ENCODE results near the gene HCFC1R1.
A peak's percentile ranks its signal among the peaks of the same experiment; 100 is the strongest.

The HCFC1R1 gene

GRCh38 chr16:3008690-3009037, 15.1 kb downstream of the HCFC1R1 start:
- Histone ChIP-seq H3K4me3 (ENCODE audit: low read length in 2 of 2) (no peak overlapping the region), H3K27ac (replicated peaks; ENCODE audit: low read length) (no peak overlapping the region), H3K9ac (ENCODE audit: low read depth, low read length, poor library complexity) (no peak overlapping the region), H2BK15ac (ENCODE audit: low read length) (no peak overlapping the region), H3K23ac (ENCODE audit: low read depth, low read length, poor library complexity) (peak overlapping the region; percentile 25), H3K14ac (ENCODE audit: low read length) (peak overlapping the region; percentile 47), H3K36me3 (replicated peaks in 1 of 2; ENCODE audit: control insufficient read depth in 2 of 2, insufficient read depth in 2 of 2, low read length in 2 of 2) (no peaks in the 10 kb centered on the region), H3K79me1 (ENCODE audit: low read depth, low read length) (no peaks in the 10 kb centered on the region), H2AK5ac (ENCODE audit: low read depth, low read length) (peak overlapping the region; percentile 40), H3K18ac (ENCODE audit: low read length) (peak overlapping the region; percentile 52), H2AFZ (ENCODE audit: low read length) (no peak overlapping the region), H3K4ac (ENCODE audit: low read length) (no peak overlapping the region), H2BK12ac (ENCODE audit: low read length) (no peak overlapping the region), H2BK5ac (ENCODE audit: low read length) (no peak overlapping the region), H3K27me3 (ENCODE audit: control insufficient read depth in 3 of 3, insufficient read depth in 3 of 3, low read depth in 1 of 3, low read length in 3 of 3) (peaks cover 31 to 82% (median 73%) of the 10 kb centered on the region in 3 experiments), H4K91ac (ENCODE audit: low read depth, low read length, poor library complexity) (no peak overlapping the region), H2BK120ac (ENCODE audit: low read depth, low read length) (no peak overlapping the region), H3K9me3 (replicated peaks in 1 of 2; ENCODE audit: control insufficient read depth in 2 of 2, insufficient read depth in 1 of 2, low read depth in 1 of 2, low read length in 2 of 2) (no peaks in the 10 kb centered on the region), H4K8ac (ENCODE audit: low read depth, low read length) (no peak overlapping the region), H3K4me2 (ENCODE audit: insufficient read depth, low read length, poor library complexity, severe bottlenecking) (no peak overlapping the region), H3K4me1 (ENCODE audit: control insufficient read depth in 2 of 2, insufficient read depth in 1 of 2, low read depth in 1 of 2, low read length in 2 of 2) (peaks cover 19 to 25% of the 10 kb centered on the region in 2 donors)
- DNase-seq (ENCODE audit: low spot score): no peak
- no CpG with 5 or more reads among the region's 4 CpGs for WGBS, 2 donors (ENCODE audit: extremely low coverage in 2 of 2, insufficient read length in 2 of 2, insufficient replicate concordance in 1 of 2)

- Histone ChIP-seq H3K18ac (ENCODE audit: low read length) (peak overlapping the region; percentile 30), H2AK5ac (ENCODE audit: low read depth, low read length) (no peak overlapping the region), H4K8ac (ENCODE audit: low read depth, low read length) (no peak overlapping the region), H3K23ac (ENCODE audit: low read depth, low read length, poor library complexity) (no peak overlapping the region), H3K79me1 (ENCODE audit: low read depth, low read length) (no peaks in the 10 kb centered on the region), H3K4me3 (ENCODE audit: low read length in 2 of 2) (no peak overlapping the region), H3K27ac (replicated peaks; ENCODE audit: low read length) (no peak overlapping the region), H3K27me3 (ENCODE audit: control insufficient read depth in 3 of 3, insufficient read depth in 3 of 3, low read depth in 1 of 3, low read length in 3 of 3) (peaks cover 26 to 76% (median 68%) of the 10 kb centered on the region in 3 experiments), H2BK5ac (ENCODE audit: low read length) (no peak overlapping the region), H2BK120ac (ENCODE audit: low read depth, low read length) (no peak overlapping the region), H3K14ac (ENCODE audit: low read length) (peak overlapping the region; percentile 26), H3K4ac (ENCODE audit: low read length) (no peak overlapping the region), H2AFZ (ENCODE audit: low read length) (peak overlapping the region; percentile 58), H3K36me3 (replicated peaks in 1 of 2; ENCODE audit: control insufficient read depth in 2 of 2, insufficient read depth in 2 of 2, low read length in 2 of 2) (no peaks in the 10 kb centered on the region), H3K4me1 (ENCODE audit: control insufficient read depth in 2 of 2, insufficient read depth in 1 of 2, low read depth in 1 of 2, low read length in 2 of 2) (peaks cover 19 to 25% of the 10 kb centered on the region in 2 donors), H4K91ac (ENCODE audit: low read depth, low read length, poor library complexity) (no peak overlapping the region), H3K9ac (ENCODE audit: low read depth, low read length, poor library complexity) (peak overlapping the region; percentile 36), H2BK12ac (ENCODE audit: low read length) (peak overlapping the region; percentile 59), H2BK15ac (ENCODE audit: low read length) (no peak overlapping the region), H3K9me3 (replicated peaks in 1 of 2; ENCODE audit: control insufficient read depth in 2 of 2, insufficient read depth in 1 of 2, low read depth in 1 of 2, low read length in 2 of 2) (no peaks in the 10 kb centered on the region), H3K4me2 (ENCODE audit: insufficient read depth, low read length, poor library complexity, severe bottlenecking) (no peak overlapping the region)
- no CpG with 5 or more reads among the region's 17 CpGs for WGBS, 2 donors (ENCODE audit: extremely low coverage in 2 of 2, insufficient read length in 2 of 2, insufficient replicate concordance in 1 of 2)
- DNase-seq (ENCODE audit: low spot score): no peak
Observed at GRCh38 chr16:3007957-3008689, 15.6 kb downstream of the HCFC1R1 start.

- DNase-seq (ENCODE audit: low spot score): no peak
Observed at GRCh38 chr16:3007059-3007956, 16.4 kb downstream of the HCFC1R1 start.

GRCh38 chr16:3004781-3005284, 18.9 kb downstream of the HCFC1R1 start:
- Histone ChIP-seq H3K4me3 (ENCODE audit: low read length in 2 of 2) (peak overlapping the region in 1 of 2 donors; percentile 31), H3K9ac (ENCODE audit: low read depth, low read length, poor library complexity) (no peak overlapping the region), H2BK120ac (ENCODE audit: low read depth, low read length) (no peak overlapping the region)

More at GRCh38 chr16:3007059-3007956, 16.4 kb downstream of the HCFC1R1 start:
- H2BK120ac ChIP-seq (ENCODE audit: low read depth, low read length): no peak overlapping the region
- no peak overlapping the region for H2BK5ac ChIP-seq (ENCODE audit: low read length)
- peak overlapping the region; percentile 59 for H2BK12ac ChIP-seq (ENCODE audit: low read length)
- H3K9me3 ChIP-seq (replicated peaks in 1 of 2; ENCODE audit: control insufficient read depth in 2 of 2, insufficient read depth in 1 of 2, low read depth in 1 of 2, low read length in 2 of 2): no peaks in the 10 kb centered on the region
- no CpG with 5 or more reads among the region's 13 CpGs for WGBS, 2 donors (ENCODE audit: extremely low coverage in 2 of 2, insufficient read length in 2 of 2, insufficient replicate concordance in 1 of 2)
- no peak overlapping the region for H3K27ac ChIP-seq (replicated peaks; ENCODE audit: low read length)
- H3K9ac ChIP-seq (ENCODE audit: low read depth, low read length, poor library complexity): peak overlapping the region; percentile 36
- no peaks in the 10 kb centered on the region for H3K36me3 ChIP-seq (replicated peaks in 1 of 2; ENCODE audit: control insufficient read depth in 2 of 2, insufficient read depth in 2 of 2, low read length in 2 of 2)
- H3K4me2 ChIP-seq (ENCODE audit: insufficient read depth, low read length, poor library complexity, severe bottlenecking): no peak overlapping the region
- H3K23ac ChIP-seq (ENCODE audit: low read depth, low read length, poor library complexity): peak overlapping the region; percentile 85
- no peaks in the 10 kb centered on the region for H3K79me1 ChIP-seq (ENCODE audit: low read depth, low read length)
- peak overlapping the region; percentile 30 for H3K18ac ChIP-seq (ENCODE audit: low read length)
- H3K4me3 ChIP-seq (ENCODE audit: low read length in 2 of 2): no peak overlapping the region
- H3K27me3 ChIP-seq (ENCODE audit: control insufficient read depth in 3 of 3, insufficient read depth in 3 of 3, low read depth in 1 of 3, low read length in 3 of 3): peaks cover 24 to 68% (median 60%) of the 10 kb centered on the region in 3 experiments
- H2BK15ac ChIP-seq (ENCODE audit: low read length): no peak overlapping the region
- no peak overlapping the region for H4K91ac ChIP-seq (ENCODE audit: low read depth, low read length, poor library complexity)
- peaks cover 17 to 25% of the 10 kb centered on the region in 2 donors for H3K4me1 ChIP-seq (ENCODE audit: control insufficient read depth in 2 of 2, insufficient read depth in 1 of 2, low read depth in 1 of 2, low read length in 2 of 2)
- no peak overlapping the region for H2AK5ac ChIP-seq (ENCODE audit: low read depth, low read length)
- H3K14ac ChIP-seq (ENCODE audit: low read length): peak overlapping the region; percentile 26
- peak overlapping the region; percentile 58 for H2AFZ ChIP-seq (ENCODE audit: low read length)
- no peak overlapping the region for H3K4ac ChIP-seq (ENCODE audit: low read length)
- no peak overlapping the region for H4K8ac ChIP-seq (ENCODE audit: low read depth, low read length)

More at GRCh38 chr16:3004781-3005284, 18.9 kb downstream of the HCFC1R1 start:
- Histone ChIP-seq H3K4ac (ENCODE audit: low read length) (no peak overlapping the region), H3K4me2 (ENCODE audit: insufficient read depth, low read length, poor library complexity, severe bottlenecking) (no peak overlapping the region), H3K4me1 (ENCODE audit: control insufficient read depth in 2 of 2, insufficient read depth in 1 of 2, low read depth in 1 of 2, low read length in 2 of 2) (peaks cover 15 to 20% of the 10 kb centered on the region in 2 donors), H2AK5ac (ENCODE audit: low read depth, low read length) (no peak overlapping the region), H2AFZ (ENCODE audit: low read length) (peak overlapping the region; percentile 56), H3K18ac (ENCODE audit: low read length) (no peak overlapping the region), H2BK15ac (ENCODE audit: low read length) (no peak overlapping the region), H3K23ac (ENCODE audit: low read depth, low read length, poor library complexity) (no peak overlapping the region), H3K9me3 (replicated peaks in 1 of 2; ENCODE audit: control insufficient read depth in 2 of 2, insufficient read depth in 1 of 2, low read depth in 1 of 2, low read length in 2 of 2) (no peaks in the 10 kb centered on the region), H2BK12ac (ENCODE audit: low read length) (no peak overlapping the region), H4K8ac (ENCODE audit: low read depth, low read length) (no peak overlapping the region), H2BK5ac (ENCODE audit: low read length) (no peak overlapping the region), H3K27ac (replicated peaks; ENCODE audit: low read length) (no peak overlapping the region), H4K91ac (ENCODE audit: low read depth, low read length, poor library complexity) (no peak overlapping the region), H3K14ac (ENCODE audit: low read length) (no peak overlapping the region), H3K36me3 (replicated peaks in 1 of 2; ENCODE audit: control insufficient read depth in 2 of 2, insufficient read depth in 2 of 2, low read length in 2 of 2) (no peaks in the 10 kb centered on the region), H3K27me3 (ENCODE audit: control insufficient read depth in 3 of 3, insufficient read depth in 3 of 3, low read depth in 1 of 3, low read length in 3 of 3) (peaks cover 22 to 58% (median 54%) of the 10 kb centered on the region in 3 experiments), H3K79me1 (ENCODE audit: low read depth, low read length) (no peaks in the 10 kb centered on the region)
- WGBS, 2 donors (ENCODE audit: extremely low coverage in 2 of 2, insufficient read length in 2 of 2, insufficient replicate concordance in 1 of 2): no CpG with 5 or more reads among the region's 25 CpGs
- no peak for DNase-seq (ENCODE audit: low spot score)

Measured in neuronal stem cell (in vitro differentiated cells).